Measurements from ENCODE around the gene RPRD2. TPM values are rescaled to one million over a fixed set of nuclear protein-coding genes. Genes with fewer than 3 reads are reported as not detected.
"Not testable (repeated sequence)": the region's sequence is repeated elsewhere in the genome, so short reads cannot be mapped to it uniquely, and the experiment has no call there.

The RPRD2 gene
- total RNA-seq: 10 to 100 TPM; 36.4 to 43.6 TPM

- Mint-ChIP-seq H3K27ac (peak within 1 kb of the TSS; percentile 98), H3K4me1 (peaks cover 29% of the 10 kb centered on the region)
- CTCF ChIA-PET: interaction anchor here (0.6 to 1.7 kb wide), 10 partner anchors 8 to 476 kb away, joined by 3 to 8 read pairs (median 3); partner anchors contain the start of gene FALEC
Measured at GRCh38 chr1:150363426-150364230, at the start of gene RPRD2. RPRD2 (plus strand) TSS chr1:150364147; CDS start chr1:150364715, 568 bp downstream.

DNA sequence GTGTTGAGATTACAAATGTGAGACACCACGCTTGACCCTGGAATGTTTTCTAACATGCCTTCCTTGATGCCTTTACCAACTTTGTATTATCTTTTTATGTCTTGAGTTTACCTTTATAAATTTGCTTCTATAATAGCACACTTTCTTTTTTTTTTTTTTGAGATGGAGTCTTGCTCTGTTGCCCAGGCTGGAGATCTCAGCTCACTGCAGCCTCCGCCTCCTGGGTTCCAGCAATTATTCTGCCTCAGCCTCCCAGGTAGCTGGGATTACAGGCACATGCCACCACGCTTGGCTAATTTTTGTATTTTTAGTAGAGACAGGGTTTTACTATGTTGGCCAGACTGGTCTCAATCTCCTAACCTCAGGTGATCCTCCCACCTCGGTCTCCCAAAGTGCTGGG, 49.3 kb upstream of the RPRD2 start:
- H3K4me1 Mint-ChIP-seq; H3K9me3 Mint-ChIP-seq; H3K27me3 Mint-ChIP-seq; H3K4me3 Mint-ChIP-seq; DNase-seq; H3K36me3 Mint-ChIP-seq (ENCODE audit: low read depth); CTCF ChIA-PET; POLR2A ChIA-PET; H3K27ac Mint-ChIP-seq: not testable (repeated sequence)

More at GRCh38 chr1:150363426-150364230, at the start of gene RPRD2:
- Mint-ChIP-seq H3K27me3 (no peaks in the 10 kb centered on the region), H3K36me3 (ENCODE audit: low read depth) (peaks cover 24% of the 10 kb centered on the region), H3K9me3 (no peaks in the 10 kb centered on the region), H3K4me3 (peak within 1 kb of the TSS; percentile 97)
- POLR2A ChIA-PET: interaction anchor here (0.6 to 1.0 kb wide), 3 partner anchors 66 to 707 kb away, joined by 4 read pairs; partner anchors contain the start of gene GABPB2
- peak; percentile 100 for DNase-seq

GRCh38 chr1:150320667-150320978, 43.3 kb upstream of the RPRD2 start:
- CTCF ChIA-PET: interaction anchor here (0.5 to 1.7 kb wide), 3 partner anchors 25 to 790 kb away, joined by 3 to 4 read pairs (median 4); no protein-coding TSS in a partner anchor
- no peaks in the 10 kb centered on the region for H3K9me3 Mint-ChIP-seq
- peaks cover 22% of the 10 kb centered on the region for H3K36me3 Mint-ChIP-seq (ENCODE audit: low read depth)
- H3K4me3 Mint-ChIP-seq: peak overlapping the region; percentile 96
- POLR2A ChIA-PET: no interaction called here
- peak overlapping the region; percentile 96 for H3K27ac Mint-ChIP-seq
- no peaks in the 10 kb centered on the region for H3K27me3 Mint-ChIP-seq
- peaks cover 28% of the 10 kb centered on the region for H3K4me1 Mint-ChIP-seq
- no peak for DNase-seq

DNA sequence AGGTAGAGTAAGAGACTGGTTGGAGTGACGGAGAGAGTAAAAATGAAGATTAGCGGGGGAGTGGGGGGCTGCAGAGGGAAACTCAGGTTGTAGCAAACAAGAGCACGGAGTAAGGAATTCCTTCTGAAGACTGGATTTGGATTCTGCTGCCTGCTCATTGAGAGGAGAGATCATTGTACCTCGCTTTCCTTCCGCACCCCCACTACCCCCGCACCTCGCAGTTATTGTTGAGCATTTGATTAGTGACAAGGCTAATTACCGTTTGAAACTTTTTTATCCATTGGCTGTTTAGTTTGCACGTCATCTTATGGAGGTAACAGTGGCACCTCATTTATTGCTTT, 42.2 kb upstream of the RPRD2 start:
- H3K9me3 Mint-ChIP-seq: no peaks in the 10 kb centered on the region

GRCh38 chr1:150322310-150322709, 41.6 kb upstream of the RPRD2 start:
- peak overlapping the region; percentile 96 for H3K27ac Mint-ChIP-seq
- DNase-seq: peak; percentile 11
- no peaks in the 10 kb centered on the region for H3K27me3 Mint-ChIP-seq
- no peaks in the 10 kb centered on the region for H3K9me3 Mint-ChIP-seq
- POLR2A ChIA-PET: interaction anchor here (0.6 to 0.8 kb wide), 2 partner anchors 16 to 122 kb away, joined by 3 read pairs; no protein-coding TSS in a partner anchor
- peaks cover 37% of the 10 kb centered on the region for H3K36me3 Mint-ChIP-seq (ENCODE audit: low read depth)
- peaks cover 30% of the 10 kb centered on the region for H3K4me1 Mint-ChIP-seq
- CTCF ChIA-PET: interaction anchor here (0.6 to 1.2 kb wide), 4 partner anchors 19 to 238 kb away, joined by 3 to 8 read pairs (median 4); partner anchors contain the start of gene RPRD2
- H3K4me3 Mint-ChIP-seq: peak overlapping the region; percentile 96

More for the DNA sequence above, 42.2 kb upstream of the RPRD2 start:
- no peaks in the 10 kb centered on the region for H3K27me3 Mint-ChIP-seq
- H3K36me3 Mint-ChIP-seq (ENCODE audit: low read depth): peaks cover 33% of the 10 kb centered on the region
- H3K4me1 Mint-ChIP-seq: peaks cover 30% of the 10 kb centered on the region
- peak overlapping the region; percentile 96 for H3K4me3 Mint-ChIP-seq
- H3K27ac Mint-ChIP-seq: peak overlapping the region; percentile 96
- ChIA-PET CTCF (interaction anchor here (0.6 to 1.2 kb wide), 3 partner anchors 42 to 419 kb away, joined by 3 to 8 read pairs (median 4); partner anchors contain the start of gene RPRD2), POLR2A (interaction anchor here (0.6 to 0.8 kb wide), 2 partner anchors 16 to 123 kb away, joined by 3 read pairs; no protein-coding TSS in a partner anchor)
- peak; percentile 14 for DNase-seq

DNA sequence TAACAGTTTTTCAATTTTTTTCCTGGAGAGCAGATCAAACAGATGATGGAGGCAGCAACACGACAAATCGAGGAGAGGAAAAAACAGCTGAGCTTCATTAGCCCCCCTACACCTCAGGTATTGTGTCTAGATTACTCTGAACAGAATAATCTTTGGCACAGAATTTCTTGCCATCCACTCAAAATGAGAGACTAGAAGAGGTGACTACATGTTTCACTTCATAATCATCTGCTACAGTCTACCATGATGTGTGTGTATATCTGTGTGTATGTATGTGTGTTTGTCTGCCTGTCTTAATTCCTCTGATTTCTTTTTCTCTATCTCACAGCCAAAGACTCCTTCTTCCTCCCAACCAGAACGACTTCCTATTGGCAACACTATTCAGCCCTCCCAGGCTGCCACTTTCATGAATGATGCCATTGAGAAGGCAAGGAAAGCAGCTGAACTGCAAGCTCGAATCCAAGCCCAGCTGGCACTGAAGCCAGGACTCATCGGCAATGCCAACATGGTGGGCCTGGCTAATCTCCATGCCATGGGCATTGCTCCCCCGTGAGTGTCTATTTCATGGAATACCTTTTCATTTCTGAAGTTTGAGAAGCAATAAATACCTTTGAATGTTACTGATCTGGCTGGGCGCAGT, 31.2 kb upstream of the RPRD2 start:
- POLR2A ChIA-PET: interaction anchor here (0.6 kb wide), 1 partner anchor 33 kb away, joined by 4 read pairs; no protein-coding TSS in a partner anchor
- CTCF ChIA-PET: no interaction called here
- no peak for DNase-seq
- H3K36me3 Mint-ChIP-seq (ENCODE audit: low read depth): peaks cover 55% of the 10 kb centered on the region
- peaks cover 4% of the 10 kb centered on the region for H3K4me1 Mint-ChIP-seq
- H3K4me3 Mint-ChIP-seq: no peak overlapping the region
- H3K9me3 Mint-ChIP-seq: no peaks in the 10 kb centered on the region
- no peak overlapping the region for H3K27ac Mint-ChIP-seq
- no peaks in the 10 kb centered on the region for H3K27me3 Mint-ChIP-seq

- Mint-ChIP-seq H3K9me3 (no peaks in the 10 kb centered on the region), H3K36me3 (ENCODE audit: low read depth) (peaks cover 52% of the 10 kb centered on the region), H3K27me3 (no peaks in the 10 kb centered on the region), H3K4me3 (no peak overlapping the region), H3K27ac (peak overlapping the region; percentile 16), H3K4me1 (no peaks in the 10 kb centered on the region)
- DNase-seq: no peak
- POLR2A ChIA-PET: no interaction called here
- CTCF ChIA-PET: interaction anchor here (1.4 kb wide), 1 partner anchor 27 kb away, joined by 3 read pairs; no protein-coding TSS in a partner anchor
Measured at GRCh38 chr1:150346316-150346715, 17.6 kb upstream of the RPRD2 start.

DNA sequence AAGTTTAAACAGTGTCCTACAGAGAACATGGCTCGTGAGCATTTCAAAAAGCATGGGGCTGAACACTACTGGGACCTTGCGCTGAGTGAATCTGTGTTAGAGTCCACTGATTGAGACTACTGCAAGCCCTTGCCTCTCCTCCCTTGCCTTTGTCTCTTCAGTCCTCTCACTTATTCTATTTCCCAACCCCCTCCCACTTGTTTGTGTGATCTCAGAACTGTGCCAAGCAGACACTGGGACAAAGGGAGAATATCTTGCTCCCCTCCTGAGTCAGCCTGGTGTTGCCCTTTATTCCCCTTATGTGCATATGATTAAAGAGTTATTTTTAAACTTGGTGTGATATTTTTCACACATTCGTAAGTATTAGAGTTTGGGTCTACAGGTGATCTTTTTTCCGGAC, 11.1 kb upstream of the RPRD2 start:
- CTCF ChIA-PET: interaction anchor here (2.0 kb wide), 1 partner anchor 11 kb away, joined by 4 read pairs; the partner anchor contains the start of gene RPRD2
- H3K27me3 Mint-ChIP-seq: no peaks in the 10 kb centered on the region
- H3K36me3 Mint-ChIP-seq (ENCODE audit: low read depth): peaks cover 30% of the 10 kb centered on the region
- POLR2A ChIA-PET: no interaction called here
- H3K27ac Mint-ChIP-seq: no peak overlapping the region
- H3K4me1 Mint-ChIP-seq: no peaks in the 10 kb centered on the region
- DNase-seq: no peak
- H3K4me3 Mint-ChIP-seq: no peak overlapping the region
- no peaks in the 10 kb centered on the region for H3K9me3 Mint-ChIP-seq

- H3K36me3 Mint-ChIP-seq (ENCODE audit: low read depth): peaks cover 23% of the 10 kb centered on the region
- no peak for DNase-seq
Measured at GRCh38 chr1:150362721-150363425, 1.1 kb upstream of the RPRD2 start.

GRCh38 chr1:150364231-150365003, 470 bp downstream of the RPRD2 start:
- H3K27ac Mint-ChIP-seq: peak overlapping the region; percentile 98
- peaks cover 35% of the 10 kb centered on the region for H3K4me1 Mint-ChIP-seq
- CTCF ChIA-PET: interaction anchor here (0.9 to 1.7 kb wide), 8 partner anchors 9 to 476 kb away, joined by 3 to 8 read pairs (median 4); partner anchors contain the start of gene FALEC
- DNase-seq: peak; percentile 80
- H3K36me3 Mint-ChIP-seq (ENCODE audit: low read depth): peaks cover 30% of the 10 kb centered on the region
- H3K9me3 Mint-ChIP-seq: no peaks in the 10 kb centered on the region
- H3K27me3 Mint-ChIP-seq: no peaks in the 10 kb centered on the region
- POLR2A ChIA-PET: interaction anchor here (0.6 to 1.0 kb wide), 2 partner anchors 10 to 65 kb away, joined by 4 to 6 read pairs; no protein-coding TSS in a partner anchor
- H3K4me3 Mint-ChIP-seq: peak overlapping the region; percentile 97

More at GRCh38 chr1:150362721-150363425, 1.1 kb upstream of the RPRD2 start:
- Mint-ChIP-seq H3K27ac (peak overlapping the region; percentile 98), H3K27me3 (no peaks in the 10 kb centered on the region), H3K4me3 (peak overlapping the region; percentile 97), H3K4me1 (peaks cover 25% of the 10 kb centered on the region), H3K9me3 (no peaks in the 10 kb centered on the region)
- POLR2A ChIA-PET: interaction anchor here (0.6 kb wide), 1 partner anchor 153 kb away, joined by 4 read pairs; the partner anchor contains the start of gene FALEC
- CTCF ChIA-PET: interaction anchor here (0.6 to 1.7 kb wide), 8 partner anchors 9 to 475 kb away, joined by 3 to 8 read pairs (median 3); partner anchors contain the start of gene FALEC

DNA sequence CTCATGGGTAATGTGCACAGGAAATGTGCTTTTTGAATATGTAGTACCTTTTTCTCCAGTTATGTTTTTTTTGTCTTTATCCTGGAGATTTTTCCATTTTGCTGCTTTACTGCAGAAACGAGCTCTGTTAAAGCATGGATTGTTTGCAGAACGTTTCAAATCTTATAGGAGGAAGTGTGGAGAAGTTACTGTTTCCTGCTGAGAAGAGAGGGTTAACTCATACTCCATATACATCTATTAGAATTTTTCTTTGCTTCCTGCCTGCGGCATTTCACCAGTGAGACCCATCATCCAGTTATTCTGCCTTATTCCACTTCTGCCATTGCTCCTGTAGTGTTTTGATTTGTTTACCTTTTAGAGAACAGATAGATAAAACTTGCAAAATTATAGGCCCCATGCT, 2.0 kb downstream of the RPRD2 start:
- Mint-ChIP-seq H3K9me3 (no peaks in the 10 kb centered on the region), H3K4me1 (peaks cover 42% of the 10 kb centered on the region), H3K36me3 (ENCODE audit: low read depth) (peaks cover 32% of the 10 kb centered on the region), H3K27ac (peak overlapping the region; percentile 98), H3K27me3 (no peaks in the 10 kb centered on the region), H3K4me3 (peak overlapping the region; percentile 97)
- no peak for DNase-seq
- CTCF ChIA-PET: interaction anchor here (0.8 kb wide), 1 partner anchor 9 kb away, joined by 4 read pairs; no protein-coding TSS in a partner anchor
- POLR2A ChIA-PET: interaction anchor here (0.6 kb wide), 1 partner anchor 33 kb away, joined by 4 read pairs; no protein-coding TSS in a partner anchor

Measured in activated CD4-positive, alpha-beta T cell treated with anti-CD3 and anti-CD28 coated beads, Interleukin-2, amount 10 ng/mL, durations not matched to agents 7 days and 5 days (primary cell).